VCaP (cell line): ENCODE measurements around the gene ACSL4.
A peak's percentile ranks its signal among the peaks of the same experiment; 100 is the strongest.

Experiments
- H3K27ac ChIP-seq: fragments of 450-650 bp; 2 replicates; pipeline ENCODE4 v1.5.1; 2017
- CTCF ChIP-seq: fragments of 450-650 bp; conservative IDR thresholded peaks from 2 replicates; pipeline ENCODE4 v1.5.1; 2017; ENCODE audit warnings: mild to moderate bottlenecking, moderate library complexity

ACSL4 gene

DNA sequence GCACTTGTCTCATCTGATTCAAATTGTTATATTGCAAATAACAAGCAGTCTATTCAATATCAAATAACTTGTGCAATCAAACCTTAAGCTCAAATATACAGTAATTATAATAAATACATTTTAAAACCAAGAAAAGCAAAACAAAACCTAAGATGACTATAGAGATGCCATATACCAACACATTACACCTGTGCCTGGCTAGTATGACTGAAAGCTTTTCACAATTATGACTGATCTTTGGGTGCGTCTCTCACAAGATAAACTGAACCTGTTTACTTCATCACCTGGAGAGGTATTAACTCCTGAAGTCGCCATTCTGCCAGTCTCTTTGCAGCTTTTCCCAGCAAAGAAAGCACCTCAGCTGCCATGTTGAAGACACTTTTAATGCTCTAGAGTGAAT lies 41.3 kb downstream of the ACSL4 start:
- no peak for TF ChIP-seq CTCF
- no peak overlapping the region for H3K27ac ChIP-seq

GRCh38 chrX:109691277-109691676 lies 41.8 kb downstream of the ACSL4 start:
- no peak overlapping the region for H3K27ac ChIP-seq
- no peak for TF ChIP-seq CTCF

DNA sequence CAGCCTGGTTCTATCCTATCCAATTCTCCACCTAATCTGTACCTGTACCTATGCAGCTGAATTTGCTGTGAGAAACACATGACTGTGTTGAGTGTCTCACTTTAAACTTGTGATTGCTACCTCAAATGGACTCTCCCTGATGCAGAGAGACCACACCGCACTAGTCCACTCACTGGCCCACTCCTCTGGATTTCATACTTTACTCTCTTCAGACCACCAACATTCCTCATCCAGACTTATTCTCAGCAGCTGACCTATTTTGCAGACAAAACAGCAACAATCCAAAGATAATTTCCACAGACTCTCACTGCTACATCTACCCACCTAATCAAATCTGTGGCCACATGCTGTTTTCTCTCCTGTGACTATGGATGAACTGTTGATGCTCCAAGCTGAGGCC lies 45.2 kb downstream of the ACSL4 start:
- TF ChIP-seq CTCF, result no peak
- no peak overlapping the region for H3K27ac ChIP-seq

GRCh38 chrX:109685656-109686078 lies 47.4 kb downstream of the ACSL4 start:
- TF ChIP-seq CTCF, result no peak
- H3K27ac ChIP-seq, result no peak overlapping the region

DNA sequence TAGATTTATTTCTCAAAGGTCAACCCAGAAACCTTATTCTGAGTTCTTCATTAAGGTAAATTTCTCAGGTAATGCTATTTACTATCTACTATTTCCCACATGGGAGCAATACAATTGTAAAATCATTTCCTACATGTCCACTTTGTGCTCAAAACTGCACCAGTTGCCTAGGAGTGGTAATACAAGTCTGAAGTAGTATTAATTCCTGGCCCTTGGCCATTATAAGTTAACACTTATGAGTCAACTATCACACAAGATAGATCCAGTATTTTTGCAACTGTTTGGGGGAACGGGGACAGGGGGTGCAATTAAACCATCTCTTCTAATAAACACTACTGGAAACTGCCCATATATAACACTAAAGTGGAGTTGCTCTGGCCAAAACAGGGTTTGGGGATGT lies 48.9 kb downstream of the ACSL4 start:
- TF ChIP-seq CTCF, result no peak

DNA sequence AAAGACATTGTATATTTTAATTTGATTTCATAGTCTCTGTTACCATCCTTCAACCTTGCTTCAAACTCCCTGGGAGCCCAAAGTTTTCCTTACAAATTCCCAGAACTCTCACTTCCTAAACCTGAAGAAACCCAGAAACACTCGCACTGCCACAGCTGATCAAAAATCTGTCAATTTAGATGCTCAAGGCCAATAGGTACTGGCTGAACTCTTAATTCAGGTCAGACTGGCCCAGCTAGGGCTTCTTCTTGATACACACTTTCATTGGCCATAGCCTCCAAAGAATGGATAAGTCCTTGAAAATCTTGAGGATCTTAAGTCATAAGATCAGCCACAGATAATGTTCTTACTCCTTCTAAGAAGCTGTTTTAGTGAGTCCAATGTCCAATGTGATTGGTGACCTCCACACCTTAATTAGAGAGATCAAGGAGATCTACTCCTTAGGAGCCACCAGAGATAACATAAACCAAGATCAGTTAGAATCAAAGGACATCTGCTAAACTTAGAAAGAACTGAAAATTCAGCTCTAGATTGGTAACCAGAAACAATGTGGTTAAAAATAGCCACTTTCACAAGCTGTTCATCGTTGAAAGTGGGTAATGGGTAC lies 51.5 kb downstream of the ACSL4 start:
- H3K27ac ChIP-seq, result no peak overlapping the region
- TF ChIP-seq CTCF, result no peak

More for the DNA sequence above, 48.9 kb downstream of the ACSL4 start:
- H3K27ac ChIP-seq, result no peak overlapping the region

DNA sequence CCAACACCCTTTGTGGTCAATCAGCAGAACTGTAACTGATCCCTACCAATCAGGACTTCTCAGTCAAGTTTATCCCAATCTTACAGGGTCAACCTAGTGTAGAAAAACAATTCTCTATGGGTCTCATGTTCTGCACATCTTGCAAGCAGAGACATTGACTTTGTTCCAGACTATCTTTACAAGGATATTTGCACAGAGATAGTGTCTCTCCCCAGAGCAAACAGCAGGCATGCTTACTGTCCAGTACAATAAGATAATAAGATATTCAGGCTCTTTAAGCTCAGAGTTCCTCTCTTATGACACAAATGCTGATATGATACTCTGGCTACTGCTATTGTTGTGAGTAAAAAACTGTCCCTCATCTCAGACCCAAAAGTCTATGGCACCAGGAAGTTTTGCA lies 53.2 kb downstream of the ACSL4 start:
- no peak for TF ChIP-seq CTCF
- peak overlapping the region; percentile 41 for H3K27ac ChIP-seq
